GM18861 (cell line): Measurements from ENCODE around the gene EFS.
A peak's percentile ranks its signal among the peaks of the same experiment; 100 is the strongest.
"Not testable (repeated sequence)": the region's sequence is repeated elsewhere in the genome, so short reads cannot be mapped to it uniquely, and the experiment has no call there.

ENCODE experiments used
- ATAC-seq: cut with Tn5 transposase; IDR thresholded peaks from one replicate; pipeline ENCODE4 v1.9.1; 2021; ENCODE audit not compliant: unreplicated experiment

The EFS gene

GRCh38 chr14:23327947-23328744, 36.8 kb downstream of the EFS start:
- peak; percentile 49 for ATAC-seq

DNA sequence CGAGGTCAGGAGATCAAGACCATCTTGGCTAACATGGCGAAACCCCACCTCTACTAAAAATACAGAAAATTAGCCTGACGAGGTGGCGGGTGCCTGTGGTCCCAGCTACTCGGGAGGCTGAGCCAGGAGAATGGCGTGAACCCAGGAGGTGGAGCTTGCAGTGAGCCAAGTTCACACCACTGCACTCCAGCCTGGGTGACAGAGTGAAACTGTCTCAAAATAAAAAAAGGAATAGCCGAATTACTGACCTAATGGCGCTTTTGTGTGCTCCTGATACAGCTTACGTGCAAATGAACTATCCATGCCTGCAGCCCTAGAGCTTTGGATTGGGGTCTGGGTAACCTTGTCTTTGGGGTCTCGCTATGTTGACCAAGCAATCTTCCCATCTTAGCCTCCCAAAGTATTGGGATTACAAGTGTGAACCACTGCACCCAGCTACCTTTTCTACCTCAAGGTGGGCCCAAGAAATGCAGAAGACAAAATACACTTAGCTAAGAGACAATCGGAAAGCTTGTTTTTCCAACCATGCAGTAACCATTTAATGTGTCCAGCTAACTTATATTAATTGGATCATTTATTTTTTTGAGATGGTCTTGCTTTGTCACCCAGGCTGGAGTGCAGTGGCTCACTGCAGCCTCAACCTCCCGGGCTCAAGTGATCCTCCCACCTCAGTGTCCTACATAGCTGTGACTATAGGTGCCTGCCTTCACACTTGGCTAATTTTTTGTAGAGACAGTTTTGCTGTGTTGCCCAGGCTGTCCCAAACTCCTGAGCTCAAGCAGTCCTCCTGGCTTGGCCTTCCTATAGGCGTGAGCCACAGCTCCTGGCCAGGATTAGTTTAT, 38.3 kb downstream of the EFS start:
- ATAC-seq = no peak

- ATAC-seq = not testable (repeated sequence)
These were observed 39.2 kb downstream of the EFS start for GRCh38 chr14:23325746-23326145.

DNA sequence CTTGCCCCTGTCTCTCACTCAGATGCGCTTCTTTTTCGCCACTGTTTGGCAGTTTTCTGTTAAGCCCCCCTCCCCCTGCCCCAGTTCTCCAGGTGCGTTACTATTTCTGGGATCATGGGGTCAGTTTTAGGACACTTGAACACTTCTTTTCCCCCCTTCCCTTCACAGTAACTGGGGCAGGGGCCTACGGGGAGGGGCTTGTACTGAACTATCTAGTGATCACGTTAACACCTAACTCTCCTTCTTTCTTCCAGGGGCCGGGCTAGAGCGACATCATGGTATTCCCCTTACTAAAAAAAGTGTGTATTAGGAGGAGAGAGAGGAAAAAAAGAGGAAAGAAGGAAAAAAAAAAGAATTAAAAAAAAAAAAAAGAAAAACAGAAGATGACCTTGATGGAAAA, 40.0 kb downstream of the EFS start:
- ATAC-seq = no peak

DNA sequence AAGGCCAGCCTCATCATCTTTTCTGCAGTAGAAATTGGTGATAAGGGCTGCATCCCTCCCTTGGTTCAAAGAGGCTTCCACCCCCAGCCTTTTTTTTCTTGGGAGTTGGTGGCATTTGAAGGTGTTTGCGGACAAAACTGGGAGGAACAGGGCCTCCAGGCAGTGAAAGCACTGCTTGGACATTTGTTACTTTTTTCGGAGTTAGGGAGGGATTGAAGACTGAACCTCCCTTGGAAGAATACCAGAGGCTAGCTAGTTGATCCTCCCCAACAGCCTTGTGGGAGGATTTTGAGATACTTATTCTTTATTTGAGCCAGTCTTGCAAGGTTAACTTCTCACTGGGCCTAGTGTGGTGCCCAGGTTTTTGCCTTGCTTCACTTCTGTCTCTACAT, 40.5 kb downstream of the EFS start:
- no peak for ATAC-seq

DNA sequence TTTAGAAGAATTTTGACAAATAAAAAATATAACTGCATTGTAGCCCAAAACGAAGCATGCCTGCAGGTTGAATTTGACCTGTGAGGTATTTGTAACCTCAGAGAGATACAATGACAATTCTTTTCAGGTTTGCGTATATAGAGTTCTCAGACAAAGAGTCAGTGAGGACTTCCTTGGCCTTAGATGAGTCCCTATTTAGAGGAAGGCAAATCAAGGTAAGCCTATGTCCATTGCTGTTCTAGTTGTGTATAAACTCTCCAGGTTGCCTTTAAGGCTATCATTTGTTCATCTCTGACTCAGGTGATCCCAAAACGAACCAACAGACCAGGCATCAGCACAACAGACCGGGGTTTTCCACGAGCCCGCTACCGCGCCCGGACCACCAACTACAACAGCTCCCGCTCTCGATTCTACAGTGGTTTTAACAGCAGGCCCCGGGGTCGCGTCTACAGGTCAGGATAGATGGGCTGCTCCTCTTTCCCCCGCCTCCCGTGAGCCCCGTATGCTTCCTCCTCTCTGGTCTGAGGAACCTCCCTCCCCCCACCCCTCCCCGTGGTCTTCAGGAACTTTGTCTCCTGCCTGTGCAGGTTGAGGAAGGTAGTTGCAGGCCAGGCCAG, 41.0 kb downstream of the EFS start:
- ATAC-seq = no peak

DNA sequence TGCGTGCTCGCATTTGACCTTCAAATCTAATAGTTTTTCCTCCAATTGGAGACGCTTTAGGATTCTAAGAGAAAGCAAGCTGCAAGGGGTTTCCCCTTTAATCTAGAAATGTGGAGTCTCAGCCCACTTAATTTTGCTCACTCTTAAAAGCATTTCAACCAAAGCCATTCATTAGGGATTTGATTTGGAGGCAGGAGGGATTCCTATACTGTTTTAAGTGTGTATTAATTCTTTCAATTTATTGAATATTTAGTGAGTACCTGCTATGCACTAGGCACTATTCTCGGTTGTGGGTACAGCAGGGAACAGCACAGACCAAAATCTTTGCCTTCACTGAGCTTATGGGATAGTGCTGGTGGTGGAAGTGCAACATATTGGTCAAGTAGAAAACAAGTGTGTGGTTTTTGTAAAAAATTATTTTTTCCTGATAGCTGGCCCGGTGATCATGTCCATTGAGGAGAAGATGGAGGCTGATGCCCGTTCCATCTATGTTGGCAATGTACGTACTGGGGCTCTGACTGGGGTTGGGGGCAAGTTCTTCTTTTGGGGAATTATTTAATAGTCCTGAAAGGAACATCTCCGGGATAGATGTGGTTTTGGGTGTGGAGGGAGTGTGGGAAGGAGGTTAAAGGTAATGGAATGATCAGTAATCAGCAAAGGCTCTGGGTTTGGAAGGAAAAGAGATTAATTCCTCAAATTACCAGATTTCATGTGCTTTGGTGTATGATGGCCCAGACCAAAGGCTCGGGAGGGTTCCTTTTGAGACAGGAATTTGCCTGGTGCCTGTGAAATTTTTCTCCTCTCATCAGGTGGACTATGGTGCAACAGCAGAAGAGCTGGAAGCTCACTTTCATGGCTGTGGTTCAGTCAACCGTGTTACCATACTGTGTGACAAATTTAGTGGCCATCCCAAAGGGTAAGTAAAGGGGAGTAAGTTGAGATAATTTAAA, 42.1 kb downstream of the EFS start:
- no peak for ATAC-seq

- ATAC-seq = no peak
These were observed 43.1 kb downstream of the EFS start for GRCh38 chr14:23321572-23322547.

DNA sequence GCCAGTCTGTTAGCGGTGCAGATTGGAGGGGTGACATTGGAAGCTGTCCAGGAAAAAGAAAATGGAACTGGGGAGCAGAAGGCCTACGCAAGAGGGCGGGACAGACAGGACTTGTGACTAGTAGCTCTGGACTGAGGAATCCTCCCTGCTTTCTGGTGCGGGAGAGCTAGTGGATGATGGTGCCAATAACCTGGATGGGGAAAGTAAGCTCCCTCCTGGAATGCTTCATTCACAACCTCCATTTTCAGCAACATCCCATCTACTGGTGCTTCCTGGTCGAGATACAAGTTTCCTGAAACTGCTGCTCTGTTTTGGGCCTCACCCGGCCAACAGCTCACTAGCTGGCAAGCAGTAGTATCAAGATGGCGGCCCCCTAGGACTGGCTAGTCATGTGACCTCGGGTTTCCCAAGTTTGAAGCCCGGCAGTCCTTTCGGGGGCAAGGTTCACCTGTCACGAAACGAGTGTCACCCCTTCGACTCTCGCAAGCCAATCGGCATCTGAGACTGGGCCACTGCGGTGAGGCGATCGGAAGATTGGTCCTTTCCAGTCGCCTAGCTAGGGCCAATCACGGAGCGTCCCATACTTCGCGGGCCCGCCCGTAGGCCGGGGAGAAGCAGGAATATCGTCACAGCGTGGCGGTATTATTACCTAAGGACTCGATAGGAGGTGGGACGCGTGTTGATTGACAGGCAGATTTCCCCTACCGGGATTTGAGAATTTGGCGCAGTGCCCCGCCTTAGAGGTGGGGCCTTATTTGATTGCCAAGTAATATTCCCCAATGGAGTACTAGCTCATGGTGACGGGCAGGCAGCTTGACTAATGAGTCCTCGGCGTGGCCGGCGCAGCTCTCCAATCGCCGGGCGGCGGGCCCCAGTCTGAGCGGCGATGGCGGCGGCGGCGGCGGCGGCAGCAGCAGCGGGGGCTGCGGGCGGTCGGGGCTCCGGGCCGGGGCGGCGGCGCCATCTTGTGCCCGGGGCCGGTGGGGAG, 44.1 kb downstream of the EFS start, which contains the start of gene PABPN1:
TSS of gene PABPN1 (plus strand) at position 874 of the 988 bp plus-strand sequence. CDS start at position 887, 13 bp downstream.
- peak; percentile 92 for ATAC-seq

- ATAC-seq = no peak
These were observed 45.0 kb downstream of the EFS start for GRCh38 chr14:23319746-23320583.

- ATAC-seq = no peak
These were observed 48.7 kb downstream of the EFS start for GRCh38 chr14:23316300-23316699.

GRCh38 chr14:23310546-23310945, 54.4 kb downstream of the EFS start:
- ATAC-seq = no peak

DNA sequence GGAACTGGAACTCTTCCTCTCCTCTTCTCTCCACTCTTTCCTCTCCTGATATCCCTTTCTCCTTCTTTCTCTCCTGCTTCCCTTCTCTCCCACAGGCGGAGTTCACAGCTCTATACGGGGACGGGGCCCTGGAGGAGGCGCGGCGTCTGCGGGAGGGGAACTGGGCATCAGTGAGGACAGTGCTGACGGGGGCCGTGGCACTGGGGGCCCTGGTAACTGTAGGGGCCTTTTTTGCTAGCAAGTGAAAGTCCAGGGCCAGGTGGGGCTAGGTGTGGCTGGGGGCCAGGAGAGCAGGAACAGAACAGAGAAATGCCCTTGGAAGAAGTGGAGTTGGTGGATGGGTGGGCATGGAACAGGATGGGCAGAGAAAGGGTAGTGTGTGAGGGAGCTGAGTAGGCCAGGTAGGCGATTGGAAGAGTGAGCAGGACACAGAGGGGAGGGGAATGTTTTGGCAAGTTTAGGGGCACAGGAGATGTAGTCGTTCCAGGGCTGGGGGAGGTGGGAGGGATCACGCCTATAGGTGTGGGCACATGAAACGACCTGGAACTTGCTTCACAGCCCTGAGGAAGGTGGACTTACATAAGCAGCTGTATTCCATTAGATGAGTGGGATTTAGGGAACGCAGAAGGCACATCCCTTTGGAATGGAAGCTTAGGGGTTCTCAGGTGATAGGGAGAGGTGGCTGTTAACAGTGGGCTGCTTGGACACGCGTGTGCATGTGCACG, 56.1 kb downstream of the EFS start:
- no peak for ATAC-seq

DNA sequence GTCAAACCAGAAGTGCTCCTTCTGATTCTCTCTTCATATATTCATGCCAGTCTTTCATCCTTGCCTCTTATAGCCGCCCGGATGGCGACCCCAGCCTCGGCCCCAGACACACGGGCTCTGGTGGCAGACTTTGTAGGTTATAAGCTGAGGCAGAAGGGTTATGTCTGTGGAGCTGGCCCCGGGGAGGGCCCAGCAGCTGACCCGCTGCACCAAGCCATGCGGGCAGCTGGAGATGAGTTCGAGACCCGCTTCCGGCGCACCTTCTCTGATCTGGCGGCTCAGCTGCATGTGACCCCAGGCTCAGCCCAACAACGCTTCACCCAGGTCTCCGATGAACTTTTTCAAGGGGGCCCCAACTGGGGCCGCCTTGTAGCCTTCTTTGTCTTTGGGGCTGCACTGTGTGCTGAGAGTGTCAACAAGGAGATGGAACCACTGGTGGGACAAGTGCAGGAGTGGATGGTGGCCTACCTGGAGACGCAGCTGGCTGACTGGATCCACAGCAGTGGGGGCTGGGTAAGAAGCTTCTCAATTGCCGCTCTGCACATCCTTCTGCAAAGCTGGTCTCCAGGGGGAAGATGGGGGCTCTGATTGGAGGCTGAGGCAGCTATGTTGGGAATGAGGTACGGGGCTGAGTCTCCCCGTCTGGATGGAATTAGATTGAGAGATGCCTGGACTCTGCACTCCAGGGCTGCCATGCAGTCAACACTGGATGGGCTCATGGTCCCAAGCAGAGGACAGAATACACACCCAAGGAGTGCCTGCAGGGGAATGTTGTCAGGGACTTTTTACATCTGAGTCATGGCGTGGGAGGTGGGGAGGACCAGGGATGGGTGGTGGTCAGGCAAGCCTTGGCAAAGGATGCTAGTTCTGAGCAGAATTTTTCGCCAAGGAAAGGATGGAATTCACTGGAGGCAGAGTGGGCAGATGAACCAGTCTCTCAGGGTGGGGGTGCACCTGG, 57.0 kb downstream of the EFS start:
- no peak for ATAC-seq

DNA sequence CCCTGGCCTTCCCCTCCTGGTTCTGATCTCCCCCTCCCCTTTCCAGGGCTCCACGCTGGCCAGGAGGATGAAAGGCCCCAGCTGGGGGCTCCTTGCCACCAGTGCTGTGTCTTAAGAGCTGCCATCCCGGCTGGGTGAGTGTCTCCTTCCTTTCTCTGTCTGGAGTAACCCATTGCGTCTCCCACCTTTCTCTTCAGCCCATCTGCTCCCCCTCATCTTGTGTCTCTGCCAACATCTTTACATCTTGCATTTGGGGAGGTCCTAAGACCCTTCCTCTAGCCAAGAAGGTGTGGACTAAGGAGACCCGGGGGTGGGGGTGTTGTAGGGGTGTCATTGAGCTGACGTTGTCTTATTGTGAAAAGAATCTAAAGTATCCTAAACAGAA, 57.8 kb downstream of the EFS start:
- ATAC-seq = no peak
